ENCODE data around the gene FAM170B.

DNA sequence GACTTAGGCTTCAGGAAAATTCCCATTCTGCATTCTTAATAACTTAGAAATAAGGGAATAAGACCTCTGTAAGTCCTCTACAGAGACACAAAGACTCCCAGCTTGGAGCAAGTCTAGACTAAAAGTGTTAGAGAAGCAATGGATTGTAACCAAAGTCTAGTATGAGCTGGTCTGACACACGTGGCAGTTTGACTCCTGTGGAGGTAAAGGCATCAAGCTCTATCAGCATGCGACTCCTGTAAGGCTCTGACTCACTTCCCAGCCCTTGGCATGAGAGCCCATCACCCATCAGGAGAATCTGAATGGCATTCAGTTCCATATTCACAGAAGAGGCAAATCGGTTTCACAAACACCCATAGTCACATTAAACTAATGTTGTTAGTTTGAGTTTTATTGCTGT lies 14.1 kb downstream of the FAM170B start:
- TF ChIP-seq CTCF (IDR thresholded peaks at IDR 0.05) (no peak), POLR2A (IDR thresholded peaks at IDR 0.05) (no peak)

All from uterus (tissue), 2 donors.